ENCODE results near the gene SCFD2. TPM values are rescaled to one million over a fixed set of nuclear protein-coding genes. Genes with fewer than 3 reads are reported as not detected.
"Not testable (repeated sequence)": the region's sequence is repeated elsewhere in the genome, so short reads cannot be mapped to it uniquely, and the experiment has no call there.

The SCFD2 gene
- total RNA-seq, 1 experiment from 2014 or later = 12.4 TPM

DNA sequence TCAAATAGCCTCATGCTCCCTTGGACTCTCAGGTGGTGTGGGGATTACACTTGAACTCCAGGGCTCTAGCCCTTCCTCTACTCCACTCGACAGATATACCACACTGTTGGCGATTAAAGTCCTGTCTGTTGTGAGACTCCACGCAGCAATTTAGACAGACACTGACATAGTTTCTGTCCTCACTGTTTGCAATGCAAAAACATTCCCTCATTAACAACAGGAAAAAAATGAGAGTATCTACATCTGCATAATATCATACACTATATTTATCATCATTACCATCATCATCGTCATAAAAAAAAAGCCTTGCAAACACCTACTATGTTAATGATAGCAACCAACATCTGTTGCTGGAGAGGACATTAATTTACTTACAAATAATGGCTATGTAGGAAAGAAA lies 371.3 kb downstream of the SCFD2 start (continued):
- TF ChIP-seq, protein P1, sequence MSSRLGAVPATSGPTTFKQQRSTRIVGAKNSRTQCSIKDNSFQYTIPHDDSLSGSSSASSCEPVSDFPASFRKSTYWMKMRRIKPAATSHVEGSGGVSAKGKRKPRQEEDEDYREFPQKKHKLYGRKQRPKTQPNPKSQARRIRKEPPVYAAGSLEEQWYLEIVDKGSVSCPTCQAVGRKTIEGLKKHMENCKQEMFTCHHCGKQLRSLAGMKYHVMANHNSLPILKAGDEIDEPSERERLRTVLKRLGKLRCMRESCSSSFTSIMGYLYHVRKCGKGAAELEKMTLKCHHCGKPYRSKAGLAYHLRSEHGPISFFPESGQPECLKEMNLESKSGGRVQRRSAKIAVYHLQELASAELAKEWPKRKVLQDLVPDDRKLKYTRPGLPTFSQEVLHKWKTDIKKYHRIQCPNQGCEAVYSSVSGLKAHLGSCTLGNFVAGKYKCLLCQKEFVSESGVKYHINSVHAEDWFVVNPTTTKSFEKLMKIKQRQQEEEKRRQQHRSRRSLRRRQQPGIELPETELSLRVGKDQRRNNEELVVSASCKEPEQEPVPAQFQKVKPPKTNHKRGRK (CRISPR knock-in tag; IDR thresholded peaks at IDR 0.05; ENCODE audit: borderline replicate concordance) = no peak
- TF ChIP-seq JAZF1 (CRISPR knock-in tag; IDR thresholded peaks at IDR 0.05) = no peak
- TF ChIP-seq EMX1 (CRISPR knock-in tag; IDR thresholded peaks at IDR 0.05) = no peak
- no peak for TF ChIP-seq NR3C1 (CRISPR knock-in tag; conservative IDR thresholded peaks at IDR 0.05; ENCODE audit: low read depth)
- TF ChIP-seq, protein P2, sequence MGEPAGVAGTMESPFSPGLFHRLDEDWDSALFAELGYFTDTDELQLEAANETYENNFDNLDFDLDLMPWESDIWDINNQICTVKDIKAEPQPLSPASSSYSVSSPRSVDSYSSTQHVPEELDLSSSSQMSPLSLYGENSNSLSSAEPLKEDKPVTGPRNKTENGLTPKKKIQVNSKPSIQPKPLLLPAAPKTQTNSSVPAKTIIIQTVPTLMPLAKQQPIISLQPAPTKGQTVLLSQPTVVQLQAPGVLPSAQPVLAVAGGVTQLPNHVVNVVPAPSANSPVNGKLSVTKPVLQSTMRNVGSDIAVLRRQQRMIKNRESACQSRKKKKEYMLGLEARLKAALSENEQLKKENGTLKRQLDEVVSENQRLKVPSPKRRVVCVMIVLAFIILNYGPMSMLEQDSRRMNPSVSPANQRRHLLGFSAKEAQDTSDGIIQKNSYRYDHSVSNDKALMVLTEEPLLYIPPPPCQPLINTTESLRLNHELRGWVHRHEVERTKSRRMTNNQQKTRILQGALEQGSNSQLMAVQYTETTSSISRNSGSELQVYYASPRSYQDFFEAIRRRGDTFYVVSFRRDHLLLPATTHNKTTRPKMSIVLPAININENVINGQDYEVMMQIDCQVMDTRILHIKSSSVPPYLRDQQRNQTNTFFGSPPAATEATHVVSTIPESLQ (CRISPR knock-in tag; IDR thresholded peaks at IDR 0.05) = no peak
- TF ChIP-seq, protein P3, sequence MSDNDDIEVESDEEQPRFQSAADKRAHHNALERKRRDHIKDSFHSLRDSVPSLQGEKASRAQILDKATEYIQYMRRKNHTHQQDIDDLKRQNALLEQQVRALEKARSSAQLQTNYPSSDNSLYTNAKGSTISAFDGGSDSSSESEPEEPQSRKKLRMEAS (CRISPR knock-in tag; IDR thresholded peaks at IDR 0.05) = no peak
- no peak for TF ChIP-seq IRF2 (CRISPR knock-in tag; IDR thresholded peaks at IDR 0.05; ENCODE audit: borderline replicate concordance, low read depth)
- TF ChIP-seq KAT7 (CRISPR knock-in tag; IDR thresholded peaks at IDR 0.05; ENCODE audit: borderline replicate concordance) = no peak
- TF ChIP-seq ZNF263 (CRISPR knock-in tag; IDR thresholded peaks at IDR 0.05; ENCODE audit: low read depth) = no peak

DNA sequence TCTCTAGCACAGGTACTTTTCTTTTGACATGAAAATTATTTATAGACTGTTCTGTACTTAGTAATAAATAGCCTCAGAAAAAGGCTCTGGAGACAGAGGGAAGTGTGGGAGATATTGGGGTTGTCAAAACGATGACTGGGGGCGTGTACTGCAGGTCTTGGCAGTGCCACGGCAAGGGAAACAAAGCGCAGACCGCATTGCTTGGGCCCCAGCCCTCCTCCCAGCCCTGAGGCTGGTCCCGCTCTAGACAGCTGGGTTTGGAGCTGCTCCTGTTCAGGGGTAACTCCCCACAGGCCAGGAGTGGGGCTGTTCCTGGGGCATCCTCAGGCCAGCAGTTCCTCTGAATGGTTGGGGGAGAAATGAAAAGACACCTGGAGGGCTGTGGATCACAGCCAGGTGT lies 372.1 kb downstream of the SCFD2 start:
- no peaks in the 10 kb centered on the region for H3K27me3 Mint-ChIP-seq (ENCODE audit: low read depth)
- no peaks in the 10 kb centered on the region for H3K4me1 Mint-ChIP-seq
- POLR2A ChIA-PET = no interaction called here
- no peak overlapping the region for H3K27ac Mint-ChIP-seq
- peaks cover 27% of the 10 kb centered on the region for H3K9me3 Mint-ChIP-seq
- no peak for DNase-seq (ENCODE audit: low spot score)
- CTCF ChIA-PET = interaction anchor here (1.0 kb wide), 1 partner anchor 1240 kb away, joined by 3 read pairs; no protein-coding TSS in a partner anchor
- peaks cover 22% of the 10 kb centered on the region for H3K36me3 Mint-ChIP-seq
- no peak for ATAC-seq
- H3K4me3 Mint-ChIP-seq = no peak overlapping the region
- TF ChIP-seq ZBTB21 (CRISPR knock-in tag; IDR thresholded peaks at IDR 0.05; ENCODE audit: borderline replicate concordance) (no peak), OVOL2 (CRISPR knock-in tag; IDR thresholded peaks at IDR 0.05; ENCODE audit: borderline replicate concordance) (no peak), ZNF121 (CRISPR knock-in tag; IDR thresholded peaks at IDR 0.05) (no peak), KAT7 (CRISPR knock-in tag; IDR thresholded peaks at IDR 0.05; ENCODE audit: borderline replicate concordance) (no peak), TCF7 (CRISPR knock-in tag; IDR thresholded peaks at IDR 0.05; ENCODE audit: low read depth) (no peak), SMAD3 (CRISPR knock-in tag; IDR thresholded peaks at IDR 0.05; ENCODE audit: borderline replicate concordance) (no peak), TP53 (CRISPR knock-in tag; IDR thresholded peaks at IDR 0.05) (no peak), ETV6 (CRISPR knock-in tag; IDR thresholded peaks at IDR 0.05) (no peak)
- TF ChIP-seq, protein P4, sequence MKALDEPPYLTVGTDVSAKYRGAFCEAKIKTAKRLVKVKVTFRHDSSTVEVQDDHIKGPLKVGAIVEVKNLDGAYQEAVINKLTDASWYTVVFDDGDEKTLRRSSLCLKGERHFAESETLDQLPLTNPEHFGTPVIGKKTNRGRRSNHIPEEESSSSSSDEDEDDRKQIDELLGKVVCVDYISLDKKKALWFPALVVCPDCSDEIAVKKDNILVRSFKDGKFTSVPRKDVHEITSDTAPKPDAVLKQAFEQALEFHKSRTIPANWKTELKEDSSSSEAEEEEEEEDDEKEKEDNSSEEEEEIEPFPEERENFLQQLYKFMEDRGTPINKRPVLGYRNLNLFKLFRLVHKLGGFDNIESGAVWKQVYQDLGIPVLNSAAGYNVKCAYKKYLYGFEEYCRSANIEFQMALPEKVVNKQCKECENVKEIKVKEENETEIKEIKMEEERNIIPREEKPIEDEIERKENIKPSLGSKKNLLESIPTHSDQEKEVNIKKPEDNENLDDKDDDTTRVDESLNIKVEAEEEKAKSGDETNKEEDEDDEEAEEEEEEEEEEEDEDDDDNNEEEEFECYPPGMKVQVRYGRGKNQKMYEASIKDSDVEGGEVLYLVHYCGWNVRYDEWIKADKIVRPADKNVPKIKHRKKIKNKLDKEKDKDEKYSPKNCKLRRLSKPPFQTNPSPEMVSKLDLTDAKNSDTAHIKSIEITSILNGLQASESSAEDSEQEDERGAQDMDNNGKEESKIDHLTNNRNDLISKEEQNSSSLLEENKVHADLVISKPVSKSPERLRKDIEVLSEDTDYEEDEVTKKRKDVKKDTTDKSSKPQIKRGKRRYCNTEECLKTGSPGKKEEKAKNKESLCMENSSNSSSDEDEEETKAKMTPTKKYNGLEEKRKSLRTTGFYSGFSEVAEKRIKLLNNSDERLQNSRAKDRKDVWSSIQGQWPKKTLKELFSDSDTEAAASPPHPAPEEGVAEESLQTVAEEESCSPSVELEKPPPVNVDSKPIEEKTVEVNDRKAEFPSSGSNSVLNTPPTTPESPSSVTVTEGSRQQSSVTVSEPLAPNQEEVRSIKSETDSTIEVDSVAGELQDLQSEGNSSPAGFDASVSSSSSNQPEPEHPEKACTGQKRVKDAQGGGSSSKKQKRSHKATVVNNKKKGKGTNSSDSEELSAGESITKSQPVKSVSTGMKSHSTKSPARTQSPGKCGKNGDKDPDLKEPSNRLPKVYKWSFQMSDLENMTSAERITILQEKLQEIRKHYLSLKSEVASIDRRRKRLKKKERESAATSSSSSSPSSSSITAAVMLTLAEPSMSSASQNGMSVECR (CRISPR knock-in tag; IDR thresholded peaks at IDR 0.05; ENCODE audit: borderline replicate concordance) = no peak
- TF ChIP-seq, protein P5, sequence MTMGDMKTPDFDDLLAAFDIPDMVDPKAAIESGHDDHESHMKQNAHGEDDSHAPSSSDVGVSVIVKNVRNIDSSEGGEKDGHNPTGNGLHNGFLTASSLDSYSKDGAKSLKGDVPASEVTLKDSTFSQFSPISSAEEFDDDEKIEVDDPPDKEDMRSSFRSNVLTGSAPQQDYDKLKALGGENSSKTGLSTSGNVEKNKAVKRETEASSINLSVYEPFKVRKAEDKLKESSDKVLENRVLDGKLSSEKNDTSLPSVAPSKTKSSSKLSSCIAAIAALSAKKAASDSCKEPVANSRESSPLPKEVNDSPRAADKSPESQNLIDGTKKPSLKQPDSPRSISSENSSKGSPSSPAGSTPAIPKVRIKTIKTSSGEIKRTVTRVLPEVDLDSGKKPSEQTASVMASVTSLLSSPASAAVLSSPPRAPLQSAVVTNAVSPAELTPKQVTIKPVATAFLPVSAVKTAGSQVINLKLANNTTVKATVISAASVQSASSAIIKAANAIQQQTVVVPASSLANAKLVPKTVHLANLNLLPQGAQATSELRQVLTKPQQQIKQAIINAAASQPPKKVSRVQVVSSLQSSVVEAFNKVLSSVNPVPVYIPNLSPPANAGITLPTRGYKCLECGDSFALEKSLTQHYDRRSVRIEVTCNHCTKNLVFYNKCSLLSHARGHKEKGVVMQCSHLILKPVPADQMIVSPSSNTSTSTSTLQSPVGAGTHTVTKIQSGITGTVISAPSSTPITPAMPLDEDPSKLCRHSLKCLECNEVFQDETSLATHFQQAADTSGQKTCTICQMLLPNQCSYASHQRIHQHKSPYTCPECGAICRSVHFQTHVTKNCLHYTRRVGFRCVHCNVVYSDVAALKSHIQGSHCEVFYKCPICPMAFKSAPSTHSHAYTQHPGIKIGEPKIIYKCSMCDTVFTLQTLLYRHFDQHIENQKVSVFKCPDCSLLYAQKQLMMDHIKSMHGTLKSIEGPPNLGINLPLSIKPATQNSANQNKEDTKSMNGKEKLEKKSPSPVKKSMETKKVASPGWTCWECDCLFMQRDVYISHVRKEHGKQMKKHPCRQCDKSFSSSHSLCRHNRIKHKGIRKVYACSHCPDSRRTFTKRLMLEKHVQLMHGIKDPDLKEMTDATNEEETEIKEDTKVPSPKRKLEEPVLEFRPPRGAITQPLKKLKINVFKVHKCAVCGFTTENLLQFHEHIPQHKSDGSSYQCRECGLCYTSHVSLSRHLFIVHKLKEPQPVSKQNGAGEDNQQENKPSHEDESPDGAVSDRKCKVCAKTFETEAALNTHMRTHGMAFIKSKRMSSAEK (CRISPR knock-in tag; IDR thresholded peaks at IDR 0.05; ENCODE audit: borderline replicate concordance) = no peak

DNA sequence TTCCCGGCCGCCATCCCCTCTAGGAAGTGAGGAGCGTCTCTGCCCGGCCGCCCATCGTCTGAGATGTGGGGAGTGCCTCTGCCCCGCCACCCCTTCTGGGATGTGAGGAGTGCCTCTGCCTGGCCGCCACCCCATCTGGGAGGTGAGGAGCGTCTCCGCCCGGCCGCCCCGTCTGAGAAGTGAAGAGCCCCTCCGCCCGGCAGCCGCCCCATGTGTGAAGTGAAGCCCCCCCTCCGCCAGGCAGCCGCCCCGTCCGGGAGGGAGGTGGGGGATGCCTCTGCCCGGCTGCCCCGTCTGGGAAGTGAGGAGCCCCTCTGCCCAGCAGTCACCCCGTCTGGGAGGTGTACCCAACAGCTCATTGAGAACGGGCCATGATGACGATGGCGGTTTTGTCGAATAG lies 373.3 kb downstream of the SCFD2 start:
- Mint-ChIP-seq H3K36me3 (peaks cover 22% of the 10 kb centered on the region), H3K9me3 (peaks cover 27% of the 10 kb centered on the region)
- DNase-seq (ENCODE audit: low spot score); H3K4me3 Mint-ChIP-seq; POLR2A ChIA-PET; CTCF ChIA-PET; ATAC-seq; H3K4me1 Mint-ChIP-seq; H3K27ac Mint-ChIP-seq; H3K27me3 Mint-ChIP-seq (ENCODE audit: low read depth): not testable (repeated sequence)

Data from WTC11 (cell line).